IPS DF 6.9 (cell line): ENCODE data around the gene RSPH1.

Experiments
- DNase-seq: peaks from one replicate; pipeline ENCODE4 v3.0.0-alpha.2; 2013; ENCODE audit warnings: low read depth, low spot score
- H3K27ac ChIP-seq: one replicate; pipeline ENCODE4 v1.5.1; 2013; ENCODE audit warnings: low read length, control low read depth
- H3K27me3 ChIP-seq: 2 replicates; pipeline ENCODE4 v1.6.1; 2013; ENCODE audit warnings: mild to moderate bottlenecking, low read length; ENCODE audit not compliant: control insufficient read depth, insufficient read depth
- H3K36me3 ChIP-seq: 2 replicates; pipeline ENCODE4 v1.6.1; 2013; ENCODE audit warnings: low read length; ENCODE audit not compliant: control insufficient read depth, insufficient read depth
- H3K4me1 ChIP-seq: 2 replicates; pipeline ENCODE4 v1.6.1; 2013; ENCODE audit warnings: low read length; ENCODE audit not compliant: control insufficient read depth, insufficient read depth
- H3K4me3 ChIP-seq: 2 replicates; pipeline ENCODE4 v1.5.1; 2013; ENCODE audit warnings: mild to moderate bottlenecking, low read length
- H3K9me3 ChIP-seq: 2 replicates; pipeline ENCODE4 v1.6.1; 2013; ENCODE audit warnings: low read length, inconsistent platforms; ENCODE audit not compliant: control insufficient read depth, insufficient read depth
- WGBS: extraction: QIAGEN DNeasy Blood & Tissue Kit; methylation state at CpG from one replicate; pipeline ENCODE4 v1.1.7; 2013; ENCODE audit warnings: mixed read lengths, missing lambda C conversion rate; ENCODE audit not compliant: insufficient read length, insufficient coverage; 5-methylcytosine and 5-hydroxymethylcytosine counted together

Gene RSPH1

DNA sequence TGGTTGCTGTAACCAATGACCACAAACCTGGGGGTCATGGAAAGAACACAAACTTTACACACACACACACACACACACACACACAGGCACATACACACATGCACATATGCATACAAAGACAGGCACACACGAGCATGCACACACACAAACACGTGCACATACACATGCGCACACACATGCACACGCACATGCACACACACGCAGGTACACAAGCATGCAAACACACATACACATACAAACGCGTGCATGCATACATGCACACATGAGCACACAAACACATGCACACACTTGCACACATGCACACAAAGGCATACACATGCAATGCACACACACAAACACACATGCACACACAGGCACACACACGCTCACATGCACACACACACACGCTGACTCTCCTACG, 48.3 kb downstream of the RSPH1 start:
- no peak for DNase-seq
- Histone ChIP-seq H3K4me3 (no peak overlapping the region), H3K9me3 (no peaks in the 10 kb centered on the region), H3K27ac (no peak overlapping the region), H3K4me1 (no peaks in the 10 kb centered on the region), H3K27me3 (no peaks in the 10 kb centered on the region), H3K36me3 (no peaks in the 10 kb centered on the region)
- no CpG with 5 or more reads among the region's 10 CpGs for WGBS

- no peaks in the 10 kb centered on the region for H3K27me3 ChIP-seq
- no peaks in the 10 kb centered on the region for H3K36me3 ChIP-seq
- no peak overlapping the region for H3K4me3 ChIP-seq
- H3K4me1 ChIP-seq: no peaks in the 10 kb centered on the region
- H3K27ac ChIP-seq: no peak overlapping the region
- DNase-seq: no peak
- WGBS: no CpG with 5 or more reads among the region's 14 CpGs
- no peaks in the 10 kb centered on the region for H3K9me3 ChIP-seq
These were observed 48.8 kb downstream of the RSPH1 start for GRCh38 chr21:42447182-42447581.

- H3K36me3 ChIP-seq: no peaks in the 10 kb centered on the region
These were observed 49.5 kb downstream of the RSPH1 start for GRCh38 chr21:42446531-42446930.

DNA sequence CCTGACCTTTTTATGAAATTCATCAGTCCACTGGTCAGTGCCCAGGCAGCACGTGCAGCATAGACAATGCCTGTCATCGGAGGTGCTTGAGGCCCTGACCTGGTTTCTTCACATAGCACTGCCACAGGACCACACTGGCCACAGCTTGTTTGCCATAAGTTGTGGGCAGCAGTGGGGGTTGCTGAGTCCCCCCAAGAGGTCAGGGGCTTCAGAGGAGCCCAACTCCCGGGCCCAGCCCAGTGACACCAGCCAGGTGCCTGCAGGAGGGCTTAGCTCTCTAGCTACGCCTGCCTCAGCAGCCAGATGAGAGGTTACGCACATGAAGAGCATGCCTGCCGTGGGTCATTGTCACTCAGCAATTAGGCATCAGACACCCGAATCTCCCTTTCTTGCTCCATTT, 50.7 kb downstream of the RSPH1 start:
- H3K4me3 ChIP-seq: no peak overlapping the region
- H3K36me3 ChIP-seq: no peaks in the 10 kb centered on the region
- H3K4me1 ChIP-seq: no peaks in the 10 kb centered on the region
- no peak for DNase-seq
- no CpG with 5 or more reads among the region's 7 CpGs for WGBS
- H3K9me3 ChIP-seq: no peaks in the 10 kb centered on the region
- H3K27ac ChIP-seq: no peak overlapping the region
- no peaks in the 10 kb centered on the region for H3K27me3 ChIP-seq

More at GRCh38 chr21:42446531-42446930, 49.5 kb downstream of the RSPH1 start:
- Histone ChIP-seq H3K27me3 (no peaks in the 10 kb centered on the region), H3K9me3 (no peaks in the 10 kb centered on the region), H3K4me3 (no peak overlapping the region), H3K4me1 (no peaks in the 10 kb centered on the region), H3K27ac (no peak overlapping the region)
- WGBS: no CpG with 5 or more reads among the region's 4 CpGs
- no peak for DNase-seq

GRCh38 chr21:42444745-42445059, 51.3 kb downstream of the RSPH1 start:
- no peak for DNase-seq
- H3K27me3 ChIP-seq: no peaks in the 10 kb centered on the region
- H3K9me3 ChIP-seq: no peaks in the 10 kb centered on the region
- WGBS: no CpG with 5 or more reads among the region's 10 CpGs
- H3K27ac ChIP-seq: no peak overlapping the region
- H3K4me1 ChIP-seq: no peaks in the 10 kb centered on the region
- H3K4me3 ChIP-seq: no peak overlapping the region
- no peaks in the 10 kb centered on the region for H3K36me3 ChIP-seq

- H3K9me3 ChIP-seq: no peaks in the 10 kb centered on the region
- WGBS: no CpG with 5 or more reads among the region's 34 CpGs
- H3K27me3 ChIP-seq: no peaks in the 10 kb centered on the region
- no peak for DNase-seq
- no peak overlapping the region for H3K27ac ChIP-seq
- H3K4me3 ChIP-seq: no peak overlapping the region
- H3K4me1 ChIP-seq: no peaks in the 10 kb centered on the region
- no peaks in the 10 kb centered on the region for H3K36me3 ChIP-seq
These were observed 51.9 kb downstream of the RSPH1 start for GRCh38 chr21:42443876-42444744.

GRCh38 chr21:42443181-42443785, 52.7 kb downstream of the RSPH1 start:
- Histone ChIP-seq H3K27ac (no peak overlapping the region), H3K4me3 (no peak overlapping the region), H3K36me3 (no peaks in the 10 kb centered on the region), H3K9me3 (no peaks in the 10 kb centered on the region), H3K4me1 (no peaks in the 10 kb centered on the region), H3K27me3 (no peaks in the 10 kb centered on the region)
- WGBS: no CpG with 5 or more reads among the region's 15 CpGs
- DNase-seq: no peak

- DNase-seq: no peak
- Histone ChIP-seq H3K36me3 (no peaks in the 10 kb centered on the region), H3K27me3 (no peaks in the 10 kb centered on the region), H3K4me1 (no peaks in the 10 kb centered on the region), H3K27ac (no peak overlapping the region), H3K9me3 (no peaks in the 10 kb centered on the region), H3K4me3 (no peak overlapping the region)
- no CpG with 5 or more reads among the region's 6 CpGs for WGBS
These were observed 54.1 kb downstream of the RSPH1 start for GRCh38 chr21:42441963-42442362.

DNA sequence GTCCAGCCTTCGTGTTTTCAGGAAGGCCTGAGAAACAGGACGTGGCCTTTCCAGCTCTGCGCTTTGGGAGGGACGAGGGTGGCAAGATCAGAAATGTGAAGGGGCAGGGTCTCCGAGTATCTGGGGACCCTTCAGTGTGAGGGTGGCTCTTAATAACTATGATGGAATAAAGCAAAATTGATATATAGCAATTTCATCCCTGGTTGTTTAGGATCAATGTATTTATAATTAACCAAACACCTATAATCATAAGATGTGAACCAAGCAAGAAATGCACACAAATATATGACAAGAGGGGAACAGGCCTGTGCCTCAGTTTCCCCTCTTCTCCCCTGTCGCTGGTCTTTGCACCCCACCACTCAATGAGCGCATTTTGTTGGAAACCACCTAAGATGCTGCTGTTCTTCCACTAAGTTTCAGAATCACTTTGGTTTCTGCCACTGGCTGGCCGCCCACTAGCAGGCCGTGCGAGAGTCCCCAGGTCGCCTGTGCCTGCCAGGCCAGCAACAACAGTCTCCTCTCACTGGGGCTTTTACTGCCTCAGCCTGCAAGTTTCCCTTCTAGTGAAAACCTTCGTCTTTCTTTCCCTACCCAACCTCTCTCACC, 55.7 kb downstream of the RSPH1 start:
- no CpG with 5 or more reads among the region's 12 CpGs for WGBS
- no peaks in the 10 kb centered on the region for H3K4me1 ChIP-seq
- no peak overlapping the region for H3K27ac ChIP-seq
- no peaks in the 10 kb centered on the region for H3K27me3 ChIP-seq
- no peaks in the 10 kb centered on the region for H3K9me3 ChIP-seq
- no peaks in the 10 kb centered on the region for H3K36me3 ChIP-seq
- no peak for DNase-seq
- H3K4me3 ChIP-seq: no peak overlapping the region

DNA sequence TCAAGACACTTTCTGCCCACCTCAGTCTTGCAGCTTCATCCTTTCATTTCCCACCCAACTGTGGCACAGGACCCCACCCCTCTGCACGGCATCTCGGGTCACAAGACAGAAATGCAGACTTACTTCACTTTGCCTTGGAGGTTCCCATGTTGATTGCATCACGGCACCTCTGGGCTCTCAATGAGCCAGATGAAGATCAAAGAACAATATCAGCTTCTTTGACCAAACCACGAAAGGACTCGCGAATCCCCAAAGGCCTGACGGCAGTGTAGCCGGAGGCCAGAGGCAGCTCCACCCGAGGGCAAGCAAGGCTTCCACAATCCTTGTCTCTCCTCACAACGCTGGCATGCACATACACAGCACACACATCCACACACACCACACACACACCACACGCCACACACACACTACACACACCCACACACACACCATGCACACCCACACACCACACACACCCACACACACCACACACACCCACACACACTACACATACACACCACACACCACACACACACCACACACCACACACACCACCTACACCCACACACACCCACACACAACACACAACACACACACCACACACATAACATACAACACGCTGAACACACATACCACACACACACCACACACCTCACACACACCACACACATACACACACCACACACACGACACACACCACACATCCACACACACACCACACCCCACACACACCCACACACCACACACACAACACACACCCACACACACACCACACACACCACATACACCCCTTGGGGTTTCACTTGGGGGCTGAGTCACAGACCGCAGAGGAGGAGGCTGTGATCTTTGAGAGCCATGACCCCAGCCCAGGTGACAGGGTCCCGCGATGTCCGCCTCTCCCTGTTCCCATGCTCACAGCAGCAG, 56.5 kb downstream of the RSPH1 start:
- 100% methylated on average over 3 of the region's 17 CpGs for WGBS

More for the DNA sequence above, 56.5 kb downstream of the RSPH1 start:
- Histone ChIP-seq H3K4me1 (no peaks in the 10 kb centered on the region), H3K4me3 (no peak overlapping the region), H3K27me3 (no peaks in the 10 kb centered on the region), H3K36me3 (no peaks in the 10 kb centered on the region), H3K27ac (no peak overlapping the region), H3K9me3 (no peaks in the 10 kb centered on the region)
- DNase-seq: no peak
